HG03521 (cell line): ENCODE results near the gene ZNF496.
"Not testable (repeated sequence)": the region's sequence is repeated elsewhere in the genome, so short reads cannot be mapped to it uniquely, and the experiment has no call there.

ENCODE experiments used
- ATAC-seq: cut with Tn5 transposase; IDR thresholded peaks from one replicate; pipeline ENCODE4 v1.9.1; 2021; ENCODE audit warnings: mild to moderate bottlenecking, moderate library complexity; ENCODE audit not compliant: unreplicated experiment

Gene ZNF496

GRCh38 chr1:247295746-247296145, 35.9 kb downstream of the ZNF496 start:
- ATAC-seq: no peak

GRCh38 chr1:247295274-247295684, 36.4 kb downstream of the ZNF496 start:
- no peak for ATAC-seq

DNA sequence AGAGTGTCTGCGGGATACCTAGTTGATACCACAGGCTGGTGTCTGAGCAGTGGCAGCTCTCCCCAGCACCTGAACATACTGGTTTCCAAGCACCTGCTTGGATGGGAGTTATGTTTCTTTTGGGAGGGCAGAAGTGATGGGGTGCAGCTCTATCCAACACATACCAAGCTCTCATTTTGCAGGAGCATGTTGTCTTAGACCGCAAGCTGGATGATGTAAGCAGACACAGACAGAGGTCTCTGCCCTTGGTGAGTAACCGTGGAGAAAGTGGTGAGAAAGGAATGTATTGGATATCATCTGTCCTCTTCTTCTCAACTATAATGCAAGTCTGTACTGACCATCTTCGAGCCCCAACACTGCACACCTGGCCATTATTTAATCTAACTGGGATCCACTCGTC, 37.4 kb downstream of the ZNF496 start:
- ATAC-seq: no peak

- no peak for ATAC-seq
Measured at GRCh38 chr1:247293047-247293446, 38.6 kb downstream of the ZNF496 start.

GRCh38 chr1:247291833-247292561, 39.7 kb downstream of the ZNF496 start:
- ATAC-seq: no peak

GRCh38 chr1:247291161-247291560, 40.5 kb downstream of the ZNF496 start:
- no peak for ATAC-seq

DNA sequence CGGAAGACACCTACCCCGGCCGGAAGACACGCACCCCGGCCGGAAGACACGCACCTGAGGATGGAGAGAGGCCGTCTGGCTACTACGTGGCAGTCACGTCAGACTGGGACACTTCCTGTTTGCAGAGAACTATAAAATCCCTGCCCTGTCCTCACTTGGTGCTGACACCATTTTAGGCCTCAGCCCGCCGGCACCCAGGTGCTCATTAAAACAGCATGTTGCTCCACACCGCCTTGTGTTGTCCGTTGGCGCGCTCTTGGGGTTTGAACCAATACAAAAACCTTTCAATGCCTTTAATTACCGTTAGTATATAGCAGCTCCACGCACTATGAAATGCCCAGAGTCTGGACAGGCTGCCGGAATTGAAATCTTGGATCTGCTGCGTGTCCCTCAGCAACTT, 41.1 kb downstream of the ZNF496 start:
- ATAC-seq: no peak

DNA sequence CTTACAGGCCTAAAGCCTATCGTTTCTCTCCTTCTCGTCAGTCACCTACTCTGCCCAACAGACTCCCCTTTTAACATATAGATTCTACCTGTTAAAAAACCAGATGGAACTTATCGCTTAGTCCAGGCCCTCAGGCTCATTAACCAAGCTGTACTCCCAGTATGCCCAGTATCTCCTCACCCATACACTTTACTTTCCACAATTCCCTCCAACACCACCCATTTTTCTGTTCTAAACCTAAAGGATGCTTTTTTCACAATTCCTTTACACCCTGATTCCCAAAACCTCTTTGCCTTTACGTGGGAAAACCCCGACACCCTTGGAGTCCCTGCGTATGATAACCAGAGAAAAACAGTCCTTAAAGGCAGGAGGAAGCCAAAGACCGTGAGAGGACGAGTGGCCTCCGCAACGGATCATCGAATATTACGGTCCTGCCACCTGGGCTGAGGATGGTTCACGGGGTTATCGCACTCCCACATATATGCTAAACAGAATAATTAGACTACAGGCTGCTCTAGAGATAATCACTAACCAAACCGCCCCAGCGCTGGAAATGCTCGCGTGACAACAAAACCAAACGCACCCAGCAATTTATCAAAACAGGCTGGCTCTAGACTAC, 42.3 kb downstream of the ZNF496 start:
- ATAC-seq: not testable (repeated sequence)

- ATAC-seq: no peak
Measured at GRCh38 chr1:247288341-247288740, 43.3 kb downstream of the ZNF496 start.

GRCh38 chr1:247287460-247287859, 44.2 kb downstream of the ZNF496 start:
- ATAC-seq: no peak

DNA sequence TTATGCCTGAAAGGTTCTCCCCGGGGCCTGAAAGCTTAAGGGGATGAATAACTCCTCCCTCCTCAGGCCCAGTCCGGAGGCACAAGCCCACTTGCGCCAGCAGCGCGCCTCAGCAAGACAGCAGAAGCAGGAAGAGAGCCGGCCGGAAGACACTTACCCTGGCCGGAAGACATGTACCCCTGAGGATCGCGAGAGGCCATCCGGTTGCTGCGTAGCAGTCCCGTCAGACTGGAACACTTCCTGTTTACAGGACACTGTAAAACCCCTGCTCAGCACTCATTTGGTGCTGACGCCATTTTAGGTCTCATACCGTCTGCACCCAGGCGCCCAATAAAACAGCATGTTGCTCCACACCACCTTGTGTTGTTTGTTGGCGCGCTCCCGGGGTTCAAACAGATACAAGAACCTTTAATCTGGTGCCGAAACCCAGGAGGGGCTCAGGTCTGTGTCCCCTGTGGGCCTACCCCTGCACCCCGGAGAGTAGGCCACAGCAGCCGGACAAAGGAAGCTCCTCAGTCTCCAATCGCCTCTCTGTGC, 45.5 kb downstream of the ZNF496 start:
- no peak for ATAC-seq

DNA sequence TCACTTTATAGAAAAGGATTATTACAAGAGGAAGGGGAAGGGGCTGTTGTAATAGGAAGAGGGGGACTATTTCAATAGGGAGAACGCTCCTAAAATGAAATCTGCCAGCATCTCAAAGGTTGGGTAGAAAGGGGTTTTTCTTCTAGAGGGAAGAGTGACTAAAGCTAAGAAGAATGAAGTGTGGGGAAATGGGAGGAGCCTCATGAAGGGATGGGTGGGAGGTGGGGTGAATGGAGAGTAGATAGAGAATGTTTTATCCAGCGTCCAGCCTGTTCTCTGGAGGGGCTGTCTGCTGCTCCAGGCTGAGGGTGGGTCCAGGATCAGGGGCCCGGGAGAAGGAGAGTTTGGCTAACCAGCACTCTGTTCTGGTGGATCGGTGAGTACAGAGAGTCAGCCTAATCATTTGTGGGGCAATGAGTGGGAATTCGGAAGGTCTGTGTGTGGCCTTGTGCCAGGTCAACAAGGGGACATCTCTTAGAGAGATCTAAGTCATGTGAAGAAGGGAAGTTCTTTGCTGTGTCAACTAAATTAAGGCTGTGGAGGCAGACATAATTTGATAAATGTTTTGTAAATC, 50.6 kb downstream of the ZNF496 start:
- ATAC-seq: no peak

DNA sequence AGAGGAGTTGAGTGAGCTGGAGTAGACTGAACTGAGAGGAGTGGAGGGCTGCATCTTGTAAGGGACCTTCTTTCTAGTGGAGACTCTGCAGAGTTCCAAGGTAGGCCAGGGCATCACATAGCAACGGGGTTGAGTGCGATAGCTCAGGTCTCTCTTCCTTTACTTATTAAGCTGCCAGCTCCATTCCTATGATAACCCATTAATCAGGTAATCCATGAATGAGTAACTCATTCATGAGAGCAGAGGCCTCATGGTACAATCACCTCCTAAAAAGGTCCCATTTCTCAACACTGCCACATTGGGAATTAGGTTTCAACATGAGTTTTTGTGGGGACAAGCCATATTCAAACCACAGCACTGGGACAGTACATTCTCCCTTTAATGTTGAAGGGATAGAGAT, 54.5 kb downstream of the ZNF496 start:
- ATAC-seq: no peak

GRCh38 chr1:247274605-247275256, 56.9 kb downstream of the ZNF496 start:
- no peak for ATAC-seq

GRCh38 chr1:247273013-247273412, 58.7 kb downstream of the ZNF496 start:
- no peak for ATAC-seq

DNA sequence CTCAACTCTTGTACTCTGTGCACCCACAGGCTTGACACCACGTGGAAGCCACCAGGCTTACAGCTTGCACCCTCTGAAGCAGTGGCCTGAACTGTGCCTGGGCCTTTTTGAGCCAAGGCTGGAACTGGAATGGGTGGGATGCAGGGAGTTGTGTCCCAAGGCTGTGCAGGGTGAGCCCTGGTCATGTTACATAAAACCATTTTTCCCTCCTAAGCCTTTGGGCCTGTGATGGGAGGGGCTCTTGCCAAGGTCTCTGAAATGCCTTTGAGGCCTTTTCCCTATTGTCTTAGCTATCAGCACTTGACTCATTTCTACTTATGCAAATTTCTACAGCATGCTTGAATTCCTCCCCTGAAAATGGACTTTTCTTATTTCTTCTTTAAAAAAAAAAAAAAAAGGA, 61.7 kb downstream of the ZNF496 start:
- ATAC-seq: no peak

GRCh38 chr1:247269133-247269532, 62.5 kb downstream of the ZNF496 start:
- no peak for ATAC-seq

DNA sequence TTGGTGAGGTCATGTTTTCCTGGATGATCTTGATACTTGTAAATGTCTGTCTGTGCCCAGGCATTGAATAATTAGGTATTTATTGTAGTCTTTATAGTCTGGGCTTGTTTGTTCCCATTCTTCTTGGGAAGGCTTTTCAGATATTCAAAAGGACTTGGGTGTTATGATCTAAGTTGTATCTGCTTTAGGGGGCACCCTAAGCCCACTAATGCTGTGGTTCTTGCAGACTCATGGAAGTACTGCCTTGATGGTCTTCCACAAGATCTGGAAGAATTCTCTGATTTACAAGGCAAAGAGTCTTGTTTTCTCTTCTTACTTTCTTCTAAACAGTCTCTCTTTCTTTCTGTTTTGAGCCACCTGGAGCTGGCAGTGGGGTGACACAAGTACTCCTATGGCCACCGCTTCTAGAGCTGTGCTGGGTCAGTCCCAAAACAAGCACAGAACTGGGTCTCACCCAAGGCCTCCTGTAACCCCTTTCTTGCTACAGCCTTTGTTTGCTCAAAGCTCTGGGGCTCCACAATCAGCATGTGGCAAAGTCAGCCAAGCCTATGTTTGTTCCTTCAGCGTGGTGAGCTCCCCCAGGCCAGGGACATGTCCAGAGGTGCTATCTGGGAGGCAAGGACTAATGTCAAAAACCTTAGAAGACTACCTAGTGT, 63.1 kb downstream of the ZNF496 start:
- ATAC-seq: no peak

DNA sequence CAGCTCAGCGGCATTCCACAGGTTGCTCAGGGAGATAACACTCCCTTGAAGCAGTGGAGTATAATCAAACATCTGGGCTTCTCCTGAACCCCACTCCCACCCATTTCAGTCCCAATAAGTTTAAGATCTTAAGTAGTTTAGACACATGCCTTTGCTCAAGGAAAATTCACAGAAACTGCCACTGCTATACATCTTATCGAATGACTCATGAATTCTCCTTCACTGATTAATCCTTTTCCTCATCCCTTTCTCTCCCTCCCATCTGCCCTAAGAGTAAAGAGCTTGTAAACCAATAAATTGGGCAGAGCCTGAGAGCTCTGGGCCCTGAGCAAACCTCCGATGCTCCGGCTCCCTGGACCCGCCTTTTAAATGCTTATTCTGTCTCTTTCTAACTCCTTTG, 65.6 kb downstream of the ZNF496 start:
- ATAC-seq: no peak

- not testable (repeated sequence) for ATAC-seq
Measured at GRCh38 chr1:247255772-247256171, 75.9 kb downstream of the ZNF496 start, which contains the start of gene VN1R5. VN1R5 (plus strand) TSS chr1:247256072.

DNA sequence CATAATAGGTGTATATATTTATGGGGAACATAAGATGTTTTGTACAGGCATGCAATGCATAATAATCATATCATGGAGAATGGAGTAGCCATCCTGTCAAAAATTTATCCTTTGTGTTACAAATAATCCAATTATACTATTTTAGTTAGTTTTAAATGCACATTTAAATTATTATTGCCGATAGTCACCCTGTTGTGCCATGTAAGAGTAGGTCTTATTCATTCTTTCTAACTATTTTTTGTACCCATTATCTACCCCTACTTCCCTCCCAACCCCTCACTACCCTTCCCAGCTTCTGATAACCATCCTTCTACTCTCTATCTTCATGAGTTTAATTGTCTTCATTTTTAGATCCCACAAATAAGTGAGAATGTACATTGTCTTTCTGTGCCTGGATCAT, 84.1 kb downstream of the ZNF496 start:
- no peak for ATAC-seq
